ENCODE data around the gene BRME1. TPM values are rescaled to one million over a fixed set of nuclear protein-coding genes. Genes with fewer than 3 reads are reported as not detected.

BRME1 gene
- total RNA-seq, 2 donors from 2014 or later: 3.7 to 4.0 TPM

GRCh38 chr19:13876834-13877233, 29.1 kb downstream of the BRME1 start, which contains the start of gene NANOS3:
TSS of gene NANOS3 (plus strand) at chr19:13877134. CDS start at chr19:13877249, 115 bp downstream.
- DNase-seq (ENCODE audit: low spot score): no peak
- Mint-ChIP-seq H3K27ac (no peak within 1 kb of the TSS), H3K9me3 (no peaks in the 10 kb centered on the region), H3K27me3 (peaks cover 7 to 10% of the 10 kb centered on the region in 2 donors), H3K4me1 (ENCODE audit: low read depth in 2 of 2) (peaks cover 12% of the 10 kb centered on the region in 2 donors), H3K4me3 (no peak within 1 kb of the TSS), H3K36me3 (no peaks in the 10 kb centered on the region)
- ATAC-seq: no peak

GRCh38 chr19:13875824-13876223, 30.1 kb downstream of the BRME1 start:
- peaks cover 6 to 7% of the 10 kb centered on the region in 2 donors for H3K4me1 Mint-ChIP-seq (ENCODE audit: low read depth in 2 of 2)
- no peak overlapping the region for H3K27ac Mint-ChIP-seq
- H3K27me3 Mint-ChIP-seq: peaks cover 7 to 10% of the 10 kb centered on the region in 2 donors
- H3K36me3 Mint-ChIP-seq: no peaks in the 10 kb centered on the region
- ATAC-seq (no peak), DNase-seq (ENCODE audit: low spot score) (no peak)
- H3K9me3 Mint-ChIP-seq: no peaks in the 10 kb centered on the region
- H3K4me3 Mint-ChIP-seq: no peak overlapping the region

- Mint-ChIP-seq H3K4me1 (ENCODE audit: low read depth in 2 of 2) (peaks cover 0 to 3% of the 10 kb centered on the region in 2 donors), H3K27me3 (peaks cover 7 to 10% of the 10 kb centered on the region in 2 donors), H3K27ac (no peak overlapping the region), H3K36me3 (no peaks in the 10 kb centered on the region), H3K4me3 (no peak overlapping the region), H3K9me3 (no peaks in the 10 kb centered on the region)
- no peak for DNase-seq (ENCODE audit: low spot score)
- ATAC-seq: no peak
Measured at GRCh38 chr19:13873834-13874515, 31.9 kb downstream of the BRME1 start.

GRCh38 chr19:13872695-13873389, 33.1 kb downstream of the BRME1 start:
- peak; percentile 71 to 79 for ATAC-seq
- Mint-ChIP-seq H3K27ac (no peak overlapping the region), H3K4me1 (ENCODE audit: low read depth in 2 of 2) (peaks cover 0 to 3% of the 10 kb centered on the region in 2 donors)

GRCh38 chr19:13872339-13872694, 33.6 kb downstream of the BRME1 start:
- ATAC-seq (no peak), DNase-seq (ENCODE audit: low spot score) (no peak)
- Mint-ChIP-seq H3K9me3 (no peaks in the 10 kb centered on the region), H3K36me3 (no peaks in the 10 kb centered on the region), H3K4me3 (peak overlapping the region; percentile 54), H3K27me3 (peaks cover 14% of the 10 kb centered on the region in 2 donors), H3K4me1 (ENCODE audit: low read depth in 2 of 2) (peaks cover 0 to 3% of the 10 kb centered on the region in 2 donors), H3K27ac (no peak overlapping the region)

More at GRCh38 chr19:13872695-13873389, 33.1 kb downstream of the BRME1 start:
- Mint-ChIP-seq H3K36me3 (no peaks in the 10 kb centered on the region), H3K9me3 (no peaks in the 10 kb centered on the region), H3K4me3 (peak overlapping the region; percentile 54), H3K27me3 (peaks cover 8 to 10% of the 10 kb centered on the region in 2 donors)
- no peak for DNase-seq (ENCODE audit: low spot score)

GRCh38 chr19:13870873-13871272, 35.0 kb downstream of the BRME1 start:
- Mint-ChIP-seq H3K27me3 (peaks cover 21 to 23% of the 10 kb centered on the region in 2 donors), H3K27ac (no peak overlapping the region), H3K4me3 (no peak overlapping the region), H3K36me3 (peaks cover 5% of the 10 kb centered on the region), H3K9me3 (no peaks in the 10 kb centered on the region), H3K4me1 (ENCODE audit: low read depth in 2 of 2) (peaks cover 9 to 10% of the 10 kb centered on the region in 2 donors)
- DNase-seq (ENCODE audit: low spot score) (no peak), ATAC-seq (no peak)

GRCh38 chr19:13869281-13869680, 36.6 kb downstream of the BRME1 start:
- peaks cover 21 to 24% of the 10 kb centered on the region in 2 donors for H3K27me3 Mint-ChIP-seq
- H3K4me3 Mint-ChIP-seq: no peak overlapping the region
- peaks cover 8% of the 10 kb centered on the region for H3K36me3 Mint-ChIP-seq
- no peak for ATAC-seq
- no peaks in the 10 kb centered on the region for H3K9me3 Mint-ChIP-seq
- H3K4me1 Mint-ChIP-seq (ENCODE audit: low read depth in 2 of 2): peaks cover 14% of the 10 kb centered on the region in 2 donors
- no peak overlapping the region for H3K27ac Mint-ChIP-seq
- DNase-seq (ENCODE audit: low spot score): no peak

GRCh38 chr19:13868663-13869062, 37.3 kb downstream of the BRME1 start:
- Mint-ChIP-seq H3K27me3 (peaks cover 21 to 25% of the 10 kb centered on the region in 2 donors), H3K27ac (no peak overlapping the region), H3K9me3 (no peaks in the 10 kb centered on the region), H3K4me1 (ENCODE audit: low read depth in 2 of 2) (peaks cover 16 to 17% of the 10 kb centered on the region in 2 donors), H3K4me3 (no peak overlapping the region), H3K36me3 (peaks cover 10% of the 10 kb centered on the region)
- ATAC-seq (no peak), DNase-seq (ENCODE audit: low spot score) (no peak)

- H3K9me3 Mint-ChIP-seq: no peaks in the 10 kb centered on the region
- ATAC-seq: no peak
Measured at GRCh38 chr19:13866463-13867046, 39.4 kb downstream of the BRME1 start.

GRCh38 chr19:13865571-13866462, 40.1 kb downstream of the BRME1 start:
- Mint-ChIP-seq H3K4me3 (peak overlapping the region; percentile 83), H3K9me3 (no peaks in the 10 kb centered on the region), H3K4me1 (ENCODE audit: low read depth in 2 of 2) (peaks cover 30 to 31% of the 10 kb centered on the region in 2 donors), H3K36me3 (peaks cover 10% of the 10 kb centered on the region), H3K27ac (peak overlapping the region in 1 of 2 donors; percentile 73), H3K27me3 (peaks cover 19 to 25% of the 10 kb centered on the region in 2 donors)
- DNase-seq (ENCODE audit: low spot score) (no peak), ATAC-seq (no peak)

More at GRCh38 chr19:13866463-13867046, 39.4 kb downstream of the BRME1 start:
- H3K36me3 Mint-ChIP-seq: peaks cover 10% of the 10 kb centered on the region
- H3K27me3 Mint-ChIP-seq: peaks cover 19 to 25% of the 10 kb centered on the region in 2 donors
- H3K4me3 Mint-ChIP-seq: peak overlapping the region; percentile 83
- peak overlapping the region in 1 of 2 donors; percentile 73 for H3K27ac Mint-ChIP-seq
- no peak for DNase-seq (ENCODE audit: low spot score)
- peaks cover 23 to 24% of the 10 kb centered on the region in 2 donors for H3K4me1 Mint-ChIP-seq (ENCODE audit: low read depth in 2 of 2)

- H3K27ac Mint-ChIP-seq: no peak overlapping the region
- H3K4me1 Mint-ChIP-seq (ENCODE audit: low read depth in 2 of 2): peaks cover 34% of the 10 kb centered on the region in 2 donors
- DNase-seq (ENCODE audit: low spot score) (no peak), ATAC-seq (no peak)
- peak overlapping the region; percentile 90 for H3K4me3 Mint-ChIP-seq
- H3K36me3 Mint-ChIP-seq: peaks cover 10% of the 10 kb centered on the region
- H3K27me3 Mint-ChIP-seq: peaks cover 19 to 25% of the 10 kb centered on the region in 2 donors
- H3K9me3 Mint-ChIP-seq: no peaks in the 10 kb centered on the region
Measured at GRCh38 chr19:13864667-13865570, 41.0 kb downstream of the BRME1 start.

- Mint-ChIP-seq H3K27me3 (peaks cover 19 to 25% of the 10 kb centered on the region in 2 donors), H3K4me1 (ENCODE audit: low read depth in 2 of 2) (peaks cover 39 to 40% of the 10 kb centered on the region in 2 donors)
- no peak for ATAC-seq
Measured at GRCh38 chr19:13864046-13864666, 41.8 kb downstream of the BRME1 start.

More at GRCh38 chr19:13864046-13864666, 41.8 kb downstream of the BRME1 start:
- no peak for DNase-seq (ENCODE audit: low spot score)
- Mint-ChIP-seq H3K27ac (no peak overlapping the region), H3K9me3 (no peaks in the 10 kb centered on the region), H3K4me3 (peak overlapping the region; percentile 90), H3K36me3 (peaks cover 10% of the 10 kb centered on the region)

Data from natural killer cell treated with Interleukin-12 subunit alpha and Interleukin-12 subunit beta and Interleukin-15 and Interleukin-18, amount 100 ng/mL, for 72 hours (primary cell).